Measurements from ENCODE around the gene CATSPERB. TPM values are rescaled to one million over a fixed set of nuclear protein-coding genes. Genes with fewer than 3 reads are reported as not detected.

The CATSPERB gene
- total and polyA plus RNA-seq, 2 donors (not counting 3 experiments of a cell fraction or from before 2014, with no cell fraction given), result not detected

DNA sequence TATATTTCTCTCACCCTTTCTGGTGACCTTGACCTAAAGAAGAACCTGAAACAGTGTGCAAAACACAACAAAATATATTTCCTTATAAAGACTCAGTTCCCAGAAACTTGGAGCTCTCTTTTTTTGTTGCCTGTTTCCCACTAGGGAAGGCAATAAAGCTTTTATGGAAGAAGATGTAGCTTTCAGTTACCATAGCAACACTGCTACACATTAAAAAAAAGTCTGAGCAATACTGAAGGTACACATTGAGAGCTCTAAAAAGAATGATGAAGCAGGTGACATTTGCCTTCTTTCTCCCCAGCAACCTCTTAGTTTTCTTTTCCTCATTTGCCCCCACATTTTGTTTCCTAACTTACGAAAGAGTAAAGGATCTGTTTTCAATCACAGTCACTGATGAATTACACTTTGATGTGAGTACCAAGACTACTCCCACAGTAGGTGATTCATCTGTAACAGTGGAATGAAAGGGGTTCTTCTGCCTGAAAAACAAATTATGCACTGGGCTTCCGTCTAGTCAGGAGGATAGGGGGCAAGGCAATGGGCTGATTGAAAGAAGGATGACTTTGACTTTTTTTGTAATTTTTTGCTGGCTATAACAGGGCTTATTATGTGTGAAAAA is 1.1 kb upstream of the CATSPERB start:
- Histone ChIP-seq H3K9me3 (replicated peaks; ENCODE audit: control insufficient read depth, insufficient read depth, low read length) (no peaks in the 10 kb centered on the region), H3K4me3 (replicated peaks in 1 of 3; ENCODE audit: insufficient read depth in 1 of 3, low read depth in 1 of 3, low read length in 3 of 3) (no peak overlapping the region), H3K9me1 (replicated peaks; ENCODE audit: control insufficient read depth, extremely low read depth, insufficient read depth, low read length) (no peaks in the 10 kb centered on the region), H3K4me1 (ENCODE audit: control insufficient read depth, extremely low read depth, insufficient read depth, low read length) (no peaks in the 10 kb centered on the region), H3K9ac (replicated peaks; ENCODE audit: extremely low read depth, insufficient read depth, low read length) (no peak overlapping the region), H3K36me3 (ENCODE audit: control insufficient read depth in 2 of 2, extremely low read depth in 1 of 2, insufficient read depth in 2 of 2, low read length in 2 of 2) (no peaks in the 10 kb centered on the region), H4K20me1 (replicated peaks; ENCODE audit: control insufficient read depth, extremely low read depth, insufficient read depth, low read length) (no peaks in the 10 kb centered on the region), H3K4me2 (ENCODE audit: insufficient read depth, low read length) (no peak overlapping the region), H3K27me3 (ENCODE audit: control insufficient read depth in 2 of 2, insufficient read depth in 2 of 2, low read length in 2 of 2) (peaks cover 0 to 3% of the 10 kb centered on the region in 2 experiments), H3K27ac (ENCODE audit: insufficient read depth, low read depth, low read length) (no peak overlapping the region), H3K79me2 (ENCODE audit: control insufficient read depth, insufficient read depth, low read length) (no peaks in the 10 kb centered on the region), H2AFZ (ENCODE audit: low read depth, low read length) (no peak overlapping the region)
- no TSS peak for BruUV-seq (replicated peaks)
- dilution Hi-C loops (cut with MboI; ENCODE audit: extremely low pct_ligation_motif_present, low sequenced_read_pairs), result no loop called here
- FAIRE-seq (no peak), DNase-seq (ENCODE audit: low read depth, low spot score) (no peak)
- TF ChIP-seq MYC (IDR thresholded peaks at IDR 0.05; ENCODE audit: low read depth, low read length), result no peak
- TF ChIP-seq FOS (IDR thresholded peaks at IDR 0.05; ENCODE audit: borderline replicate concordance, insufficient read depth, low read length), result no peak
- no peak for TF ChIP-seq POLR2AphosphoS5 (IDR thresholded peaks at IDR 0.05; ENCODE audit: insufficient read depth, low read depth, low read length)
- TF ChIP-seq, protein P1, sequence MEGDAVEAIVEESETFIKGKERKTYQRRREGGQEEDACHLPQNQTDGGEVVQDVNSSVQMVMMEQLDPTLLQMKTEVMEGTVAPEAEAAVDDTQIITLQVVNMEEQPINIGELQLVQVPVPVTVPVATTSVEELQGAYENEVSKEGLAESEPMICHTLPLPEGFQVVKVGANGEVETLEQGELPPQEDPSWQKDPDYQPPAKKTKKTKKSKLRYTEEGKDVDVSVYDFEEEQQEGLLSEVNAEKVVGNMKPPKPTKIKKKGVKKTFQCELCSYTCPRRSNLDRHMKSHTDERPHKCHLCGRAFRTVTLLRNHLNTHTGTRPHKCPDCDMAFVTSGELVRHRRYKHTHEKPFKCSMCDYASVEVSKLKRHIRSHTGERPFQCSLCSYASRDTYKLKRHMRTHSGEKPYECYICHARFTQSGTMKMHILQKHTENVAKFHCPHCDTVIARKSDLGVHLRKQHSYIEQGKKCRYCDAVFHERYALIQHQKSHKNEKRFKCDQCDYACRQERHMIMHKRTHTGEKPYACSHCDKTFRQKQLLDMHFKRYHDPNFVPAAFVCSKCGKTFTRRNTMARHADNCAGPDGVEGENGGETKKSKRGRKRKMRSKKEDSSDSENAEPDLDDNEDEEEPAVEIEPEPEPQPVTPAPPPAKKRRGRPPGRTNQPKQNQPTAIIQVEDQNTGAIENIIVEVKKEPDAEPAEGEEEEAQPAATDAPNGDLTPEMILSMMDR (IDR thresholded peaks at IDR 0.05; ENCODE audit: extremely low read depth in 1 of 2, insufficient read depth in 1 of 2, low read depth in 1 of 2, low read length in 2 of 2), result no peak
- no peak for TF ChIP-seq JUN (IDR thresholded peaks at IDR 0.05; ENCODE audit: borderline replicate concordance, insufficient read depth, insufficient read length, low read depth)
- TF ChIP-seq POLR2A (IDR thresholded peaks at IDR 0.05; ENCODE audit: low read depth, low read length), result no peak
- TF ChIP-seq, protein P2, sequence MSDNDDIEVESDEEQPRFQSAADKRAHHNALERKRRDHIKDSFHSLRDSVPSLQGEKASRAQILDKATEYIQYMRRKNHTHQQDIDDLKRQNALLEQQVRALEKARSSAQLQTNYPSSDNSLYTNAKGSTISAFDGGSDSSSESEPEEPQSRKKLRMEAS (IDR thresholded peaks at IDR 0.05; ENCODE audit: insufficient read depth, insufficient read length), result no peak
- no peak for TF ChIP-seq GATA2 (IDR thresholded peaks at IDR 0.05; ENCODE audit: insufficient read depth, insufficient read length, low read depth, low read length)
- TF ChIP-seq EZH2 (IDR thresholded peaks at IDR 0.05; ENCODE audit: borderline replicate concordance, low read depth, low read length, severe bottlenecking), result no peak
- ChIA-PET POLR2A (no interaction called here), CTCF (interaction anchor here (0.8 kb wide), 1 partner anchor 10 kb away, joined by 3 read pairs; no protein-coding TSS in a partner anchor)
- intact Hi-C loops (cut with micrococcal nuclease), result no loop called here

Measured in endothelial cell of umbilical vein (primary cell).